GM23248 (cell line): ENCODE measurements around the gene SETD9.

ENCODE experiments used
- EZH2 ChIP-seq: fragments of 200-600 bp; sonication (generic); IDR thresholded peaks from 2 replicates; pipeline ENCODE4 v1.6.1; 2018; ENCODE audit warnings: antibody characterized with exemption, mild to moderate bottlenecking; ENCODE audit not compliant: insufficient read depth, poor library complexity, severe bottlenecking
- EZH2phosphoT487 ChIP-seq: fragments of 200-600 bp; sonication (generic); IDR thresholded peaks from 2 replicates; pipeline ENCODE4 v1.6.1; 2018; ENCODE audit warnings: antibody characterized with exemption, moderate library complexity, mild to moderate bottlenecking, low read depth; ENCODE audit not compliant: insufficient read depth

GRCh38 chr5:56873056-56873455, 36.3 kb upstream of the SETD9 start:
- TF ChIP-seq EZH2: no peak
- no peak for TF ChIP-seq EZH2phosphoT487
